Vagina (tissue), 2 donors: ENCODE measurements around the gene SSBP4.
A peak's percentile ranks its signal among the peaks of the same experiment; 100 is the strongest.

Experiments
- CTCF ChIP-seq, 3 experiments: fragments of 450-650 bp in 2 of 3; fragments of 200-600 bp in 1 of 3; sonication (generic) in 1 of 3; IDR thresholded peaks; one replicate each; pipeline ENCODE4 v1.5.1; 2017 to 2019; ENCODE audit warnings: antibody characterized with exemption in 3 of 3, mild to moderate bottlenecking in 2 of 3, moderate library complexity in 2 of 3
- POLR2AphosphoS5 ChIP-seq, 2 donors: sonication (generic); formaldehyde crosslinking; IDR thresholded peaks; one replicate each; pipeline ENCODE4 v1.9.0; 2017; ENCODE audit warnings: antibody characterized with exemption in 2 of 2, mild to moderate bottlenecking in 2 of 2, low read depth in 1 of 2; ENCODE audit not compliant: insufficient read depth in 1 of 2

GRCh38 chr19:18418483-18419194 is 559 bp upstream of the SSBP4 start:
- TF ChIP-seq CTCF (IDR thresholded peaks at IDR 0.05) (no peak), POLR2AphosphoS5 (IDR thresholded peaks at IDR 0.05; ENCODE audit: insufficient read depth in 1 of 2, low read depth in 1 of 2) (peak in 1 of 2 donors; percentile 13)
